ENCODE results near the gene ST13. TPM values are rescaled to one million over a fixed set of nuclear protein-coding genes. Genes with fewer than 3 reads are reported as not detected.

Gene ST13
- total RNA-seq: 216 and 283 TPM in 2 replicates
- 206 TPM in 2 replicates for polyA plus RNA-seq

DNA sequence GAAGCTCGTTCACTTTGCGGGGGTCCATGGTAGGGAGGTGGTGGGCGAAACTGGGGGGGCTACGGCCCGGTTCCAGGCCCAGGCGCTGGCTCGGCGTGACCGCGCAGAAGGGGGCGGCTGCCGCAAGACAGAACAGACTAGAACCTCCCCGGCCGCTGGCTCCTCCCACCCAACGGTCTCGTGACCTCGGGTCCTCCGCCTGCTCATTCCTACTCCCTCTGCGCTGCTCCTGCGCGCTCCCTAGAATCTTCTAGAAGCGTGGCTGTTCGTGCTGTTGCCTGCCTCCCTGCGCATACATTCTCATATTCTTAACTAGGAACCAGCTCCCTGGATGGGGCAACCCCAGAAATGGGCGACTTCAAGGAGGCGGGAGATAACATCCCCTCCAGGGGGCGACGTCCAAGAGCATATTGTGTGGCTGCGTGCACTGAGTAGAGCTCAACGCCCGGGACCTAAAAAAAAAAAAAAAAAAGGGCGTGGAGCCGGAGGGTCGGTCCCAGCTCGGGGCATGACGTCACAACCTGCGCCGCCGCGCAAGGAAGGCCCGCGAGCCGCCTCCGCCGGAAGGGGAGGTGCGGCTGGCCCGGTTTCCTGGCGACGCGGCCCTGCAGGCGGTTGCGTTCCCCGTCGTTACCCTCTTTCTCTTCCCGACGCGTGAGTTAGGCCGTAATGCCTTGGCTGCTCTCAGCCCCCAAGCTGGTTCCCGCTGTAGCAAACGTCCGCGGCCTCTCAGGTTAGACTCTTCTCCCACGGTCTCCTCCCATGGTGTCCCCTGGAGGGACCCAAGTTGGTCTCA lies at the start of gene ST13, which contains the start of gene XPNPEP3:
ST13 (minus strand) TSS at position 127 of the 796 bp plus-strand sequence; CDS start at position 28, 99 bp downstream.
XPNPEP3 (plus strand) TSS at position 636 of the 796 bp plus-strand sequence; CDS start at position 670, 34 bp downstream.
- peak; percentile 98 for DNase-seq (ENCODE audit: low spot score)
- Histone ChIP-seq H4K20me1 (ENCODE audit: insufficient read depth, poor library complexity, severe bottlenecking) (peaks cover 40% of the 10 kb centered on the region), H3K9me2 (replicated peaks; ENCODE audit: insufficient read depth) (no peaks in the 10 kb centered on the region), H3K4me1 (ENCODE audit: insufficient read depth) (peaks cover 33% of the 10 kb centered on the region), H3K9me3 (ENCODE audit: low read depth) (no peaks in the 10 kb centered on the region), H3K4me2 (peak within 1 kb of the TSS; percentile 90), H3K4me3 (peak within 1 kb of the TSS; percentile 77), H3K27me3 (no peaks in the 10 kb centered on the region), H2AFZ (peak within 1 kb of the TSS; percentile 72), H3K79me2 (peaks cover 92% of the 10 kb centered on the region), H3K36me3 (replicated peaks; ENCODE audit: insufficient read depth, low read depth) (no peaks in the 10 kb centered on the region), H3K27ac (peak within 1 kb of the TSS; percentile 97)
- TF ChIP-seq EZH2phosphoT487 (IDR thresholded peaks at IDR 0.05; ENCODE audit: low read depth, severe bottlenecking, unreplicated experiment): no peak
- TF ChIP-seq, protein P1, sequence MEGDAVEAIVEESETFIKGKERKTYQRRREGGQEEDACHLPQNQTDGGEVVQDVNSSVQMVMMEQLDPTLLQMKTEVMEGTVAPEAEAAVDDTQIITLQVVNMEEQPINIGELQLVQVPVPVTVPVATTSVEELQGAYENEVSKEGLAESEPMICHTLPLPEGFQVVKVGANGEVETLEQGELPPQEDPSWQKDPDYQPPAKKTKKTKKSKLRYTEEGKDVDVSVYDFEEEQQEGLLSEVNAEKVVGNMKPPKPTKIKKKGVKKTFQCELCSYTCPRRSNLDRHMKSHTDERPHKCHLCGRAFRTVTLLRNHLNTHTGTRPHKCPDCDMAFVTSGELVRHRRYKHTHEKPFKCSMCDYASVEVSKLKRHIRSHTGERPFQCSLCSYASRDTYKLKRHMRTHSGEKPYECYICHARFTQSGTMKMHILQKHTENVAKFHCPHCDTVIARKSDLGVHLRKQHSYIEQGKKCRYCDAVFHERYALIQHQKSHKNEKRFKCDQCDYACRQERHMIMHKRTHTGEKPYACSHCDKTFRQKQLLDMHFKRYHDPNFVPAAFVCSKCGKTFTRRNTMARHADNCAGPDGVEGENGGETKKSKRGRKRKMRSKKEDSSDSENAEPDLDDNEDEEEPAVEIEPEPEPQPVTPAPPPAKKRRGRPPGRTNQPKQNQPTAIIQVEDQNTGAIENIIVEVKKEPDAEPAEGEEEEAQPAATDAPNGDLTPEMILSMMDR (IDR thresholded peaks at IDR 0.05; ENCODE audit: poor library complexity): peak; percentile 18
- WGBS (ENCODE audit: low lambda C conversion rate, missing lambda C conversion rate): under 1% methylated on average over 58 of the region's 63 CpGs

DNA sequence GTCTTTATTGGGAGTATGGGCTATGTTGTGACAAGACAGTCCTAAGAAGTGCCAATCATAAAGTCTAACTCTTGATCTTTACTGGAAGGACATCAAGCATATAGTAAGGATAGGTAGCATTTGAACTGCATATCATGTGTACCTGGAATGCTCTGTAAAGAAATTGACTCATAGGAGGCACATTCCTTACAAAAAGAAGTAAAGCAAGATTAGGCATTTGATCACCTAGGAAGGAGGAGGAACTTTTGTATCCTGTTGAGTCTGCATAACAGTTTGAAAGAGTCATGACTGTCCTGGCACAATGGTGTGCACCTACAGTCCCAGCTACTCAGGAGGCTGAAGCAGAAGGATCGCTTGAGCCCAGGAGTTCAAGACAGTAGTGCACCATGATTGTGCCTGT lies 47.7 kb upstream of the ST13 start:
- no peaks in the 10 kb centered on the region for H3K4me1 ChIP-seq (ENCODE audit: insufficient read depth)
- H3K79me2 ChIP-seq: no peaks in the 10 kb centered on the region
- no peak for DNase-seq (ENCODE audit: low spot score)
- TF ChIP-seq EZH2phosphoT487 (IDR thresholded peaks at IDR 0.05; ENCODE audit: low read depth, severe bottlenecking, unreplicated experiment) (no peak), EZH2 (IDR thresholded peaks at IDR 0.05; ENCODE audit: borderline replicate concordance) (no peak)
- TF ChIP-seq, protein P1 (IDR thresholded peaks at IDR 0.05; ENCODE audit: poor library complexity): no peak
- H3K27me3 ChIP-seq: no peaks in the 10 kb centered on the region
- H3K9me3 ChIP-seq (ENCODE audit: low read depth): no peaks in the 10 kb centered on the region
- no peak overlapping the region for H3K4me2 ChIP-seq
- no peaks in the 10 kb centered on the region for H3K9me2 ChIP-seq (replicated peaks; ENCODE audit: insufficient read depth)
- H3K36me3 ChIP-seq (replicated peaks; ENCODE audit: insufficient read depth, low read depth): no peaks in the 10 kb centered on the region
- H3K4me3 ChIP-seq: no peak overlapping the region
- H4K20me1 ChIP-seq (ENCODE audit: insufficient read depth, poor library complexity, severe bottlenecking): no peaks in the 10 kb centered on the region
- 96% methylated on average over 1 of the region's 1 CpG for WGBS (ENCODE audit: low lambda C conversion rate, missing lambda C conversion rate)
- H3K27ac ChIP-seq: no peak overlapping the region
- H2AFZ ChIP-seq: no peak overlapping the region

GRCh38 chr22:40898850-40899357 lies 42.5 kb upstream of the ST13 start:
- Histone ChIP-seq H3K79me2 (no peaks in the 10 kb centered on the region), H3K27ac (no peak overlapping the region), H2AFZ (no peak overlapping the region), H3K27me3 (no peaks in the 10 kb centered on the region), H3K4me2 (no peak overlapping the region), H4K20me1 (ENCODE audit: insufficient read depth, poor library complexity, severe bottlenecking) (no peaks in the 10 kb centered on the region), H3K9me2 (replicated peaks; ENCODE audit: insufficient read depth) (no peaks in the 10 kb centered on the region), H3K36me3 (replicated peaks; ENCODE audit: insufficient read depth, low read depth) (no peaks in the 10 kb centered on the region), H3K9me3 (ENCODE audit: low read depth) (no peaks in the 10 kb centered on the region), H3K4me3 (no peak overlapping the region), H3K4me1 (ENCODE audit: insufficient read depth) (no peaks in the 10 kb centered on the region)
- no peak for TF ChIP-seq EZH2phosphoT487 (IDR thresholded peaks at IDR 0.05; ENCODE audit: low read depth, severe bottlenecking, unreplicated experiment)
- TF ChIP-seq EZH2 (IDR thresholded peaks at IDR 0.05; ENCODE audit: borderline replicate concordance): no peak
- TF ChIP-seq, protein P1 (IDR thresholded peaks at IDR 0.05; ENCODE audit: poor library complexity): peak; percentile 70
- WGBS (ENCODE audit: low lambda C conversion rate, missing lambda C conversion rate): 66% methylated on average over 3 of the region's 3 CpGs
- DNase-seq (ENCODE audit: low spot score): peak; percentile 58

Measured in hepatocyte (in vitro differentiated cells).